ENCODE measurements around the gene RBM28.
"Not testable (repeated sequence)": the region's sequence is repeated elsewhere in the genome, so short reads cannot be mapped to it uniquely, and the experiment has no call there.

The RBM28 gene

DNA sequence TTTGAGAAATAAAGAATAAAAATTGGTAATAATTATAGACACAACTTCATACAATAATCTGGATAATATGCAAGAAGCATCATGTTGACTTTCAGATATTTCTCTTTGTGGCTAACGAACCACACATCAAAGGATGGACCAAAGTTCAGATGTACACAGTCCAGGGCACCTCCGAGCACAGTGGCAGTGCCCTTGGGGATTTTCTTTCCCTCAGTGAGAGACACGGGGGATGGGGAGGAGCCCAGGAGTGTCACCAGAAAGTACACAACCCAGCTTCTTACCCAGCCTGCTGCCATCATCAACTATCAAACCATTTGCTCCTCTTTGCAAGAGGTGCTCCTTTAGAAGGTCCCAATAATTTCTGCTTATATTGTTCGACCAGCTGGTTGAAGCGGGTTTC is 33.2 kb downstream of the RBM28 start:
- Histone ChIP-seq H3K79me2 (ENCODE audit: control insufficient read depth, insufficient read depth, low read length, unreplicated experiment) (no peaks in the 10 kb centered on the region), H3K4me3 (ENCODE audit: low read depth, low read length) (no peak overlapping the region), H2AFZ (ENCODE audit: low read length, unreplicated experiment) (no peak overlapping the region), H3K36me3 (ENCODE audit: insufficient read depth, low read length) (peaks cover 28% of the 10 kb centered on the region; the same call in 1 of the 2 replicates), H3K27me3 (ENCODE audit: insufficient read depth, low read length) (no peaks in the 10 kb centered on the region), H3K27ac (ENCODE audit: low read depth, low read length) (no peak overlapping the region), H3K4me1 (ENCODE audit: control insufficient read depth, insufficient read depth, low read length, unreplicated experiment) (peaks cover 7% of the 10 kb centered on the region)

DNA sequence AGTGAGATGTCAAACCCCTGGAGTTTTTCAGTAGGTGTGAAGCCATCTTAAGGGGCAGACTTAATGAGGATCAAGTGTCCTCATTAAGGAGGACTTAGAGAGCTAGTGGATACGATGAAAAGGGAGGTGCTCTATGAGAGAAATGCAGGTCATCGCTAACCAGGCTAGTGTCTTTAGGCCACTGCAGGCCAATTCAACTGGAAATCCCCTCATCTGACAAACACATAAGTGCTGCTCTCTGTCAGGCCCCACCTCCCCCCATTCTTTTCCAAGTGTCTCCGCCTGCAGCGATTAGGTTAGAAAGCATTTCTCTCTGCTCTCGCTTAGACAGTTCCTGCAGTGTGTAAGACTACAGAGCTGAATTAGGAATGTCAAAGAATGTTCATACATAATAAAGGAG is 33.7 kb downstream of the RBM28 start:
- H2AFZ ChIP-seq (ENCODE audit: low read length, unreplicated experiment): no peak overlapping the region
- H3K4me3 ChIP-seq (ENCODE audit: low read depth, low read length): no peak overlapping the region
- no peak overlapping the region for H3K27ac ChIP-seq (ENCODE audit: low read depth, low read length)
- H3K27me3 ChIP-seq (ENCODE audit: insufficient read depth, low read length): no peaks in the 10 kb centered on the region
- no peaks in the 10 kb centered on the region for H3K79me2 ChIP-seq (ENCODE audit: control insufficient read depth, insufficient read depth, low read length, unreplicated experiment)
- H3K4me1 ChIP-seq (ENCODE audit: control insufficient read depth, insufficient read depth, low read length, unreplicated experiment): peaks cover 7% of the 10 kb centered on the region
- peaks cover 25% of the 10 kb centered on the region; the same call in 1 of the 2 replicates for H3K36me3 ChIP-seq (ENCODE audit: insufficient read depth, low read length)

DNA sequence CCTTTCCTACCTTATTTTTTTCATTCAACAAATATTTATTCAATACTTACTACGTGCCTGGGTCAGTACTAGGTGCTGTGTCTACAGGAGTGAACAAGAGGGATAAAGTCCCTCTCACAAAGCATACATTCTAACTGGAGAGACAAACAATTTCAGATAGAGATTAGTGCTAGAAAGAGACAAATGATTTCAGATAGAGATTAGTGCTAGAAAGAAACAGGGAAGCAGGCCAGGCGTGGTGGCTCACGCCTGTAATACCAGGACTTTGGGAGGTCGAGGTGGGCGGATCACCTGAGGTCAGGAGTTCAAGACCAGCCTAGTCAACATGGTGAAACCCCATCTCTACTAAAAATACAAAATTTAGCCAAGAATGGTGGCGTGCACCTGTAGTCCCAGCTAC is 34.6 kb downstream of the RBM28 start:
- Histone ChIP-seq H3K4me3 (ENCODE audit: low read depth, low read length) (no peak overlapping the region), H3K79me2 (ENCODE audit: control insufficient read depth, insufficient read depth, low read length, unreplicated experiment) (no peaks in the 10 kb centered on the region), H3K4me1 (ENCODE audit: control insufficient read depth, insufficient read depth, low read length, unreplicated experiment) (peaks cover 7% of the 10 kb centered on the region), H2AFZ (ENCODE audit: low read length, unreplicated experiment) (no peak overlapping the region), H3K27ac (ENCODE audit: low read depth, low read length) (no peak overlapping the region), H3K36me3 (ENCODE audit: insufficient read depth, low read length) (peaks cover 18% of the 10 kb centered on the region; the same call in 1 of the 2 replicates), H3K27me3 (ENCODE audit: insufficient read depth, low read length) (no peaks in the 10 kb centered on the region)

DNA sequence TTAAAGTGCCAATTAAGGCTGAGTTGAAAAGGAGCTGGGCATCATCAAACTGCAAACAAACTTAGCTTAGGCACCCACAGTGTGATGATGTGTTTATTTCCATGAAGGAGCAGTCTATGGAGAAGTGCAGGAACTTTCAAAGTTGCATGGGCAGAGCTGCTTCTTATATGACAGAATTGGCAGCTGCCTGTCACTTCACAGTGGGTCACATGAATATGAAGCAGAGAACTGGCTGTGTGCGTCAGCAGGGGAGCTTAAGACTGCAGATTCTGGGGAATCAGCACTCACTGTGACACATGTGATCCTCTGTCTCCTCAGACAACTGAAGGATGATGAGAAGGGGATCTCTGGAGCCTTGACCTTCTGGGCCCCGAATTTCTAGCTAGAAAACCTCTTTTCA is 36.6 kb downstream of the RBM28 start:
- Histone ChIP-seq H3K27me3 (ENCODE audit: insufficient read depth, low read length) (no peaks in the 10 kb centered on the region), H3K4me1 (ENCODE audit: control insufficient read depth, insufficient read depth, low read length, unreplicated experiment) (peaks cover 7% of the 10 kb centered on the region), H3K4me3 (ENCODE audit: low read depth, low read length) (no peak overlapping the region), H3K79me2 (ENCODE audit: control insufficient read depth, insufficient read depth, low read length, unreplicated experiment) (no peaks in the 10 kb centered on the region), H2AFZ (ENCODE audit: low read length, unreplicated experiment) (no peak overlapping the region), H3K36me3 (ENCODE audit: insufficient read depth, low read length) (peaks cover 8% of the 10 kb centered on the region; the same call in 1 of the 2 replicates), H3K27ac (ENCODE audit: low read depth, low read length) (no peak overlapping the region)

DNA sequence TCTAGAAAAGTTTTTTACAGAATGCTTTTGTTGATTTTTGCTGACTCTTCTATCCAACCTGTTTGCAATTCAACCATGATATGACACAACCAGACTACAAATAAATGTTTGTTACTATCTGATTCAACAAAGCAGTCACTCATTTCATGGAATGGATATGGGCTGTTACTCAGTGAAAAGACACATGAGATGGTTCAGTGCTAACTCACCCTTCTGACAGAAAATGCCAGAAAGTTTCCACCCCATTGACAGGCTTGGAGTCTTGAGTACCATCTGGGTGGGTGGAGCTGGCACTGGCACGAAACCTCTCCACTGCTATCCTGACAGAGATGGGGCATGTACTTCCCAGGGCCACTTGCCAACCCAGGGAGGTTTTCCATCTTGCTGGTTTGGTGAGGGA is 39.5 kb downstream of the RBM28 start:
- no peak overlapping the region for H3K27ac ChIP-seq (ENCODE audit: low read depth, low read length)
- H3K4me3 ChIP-seq (ENCODE audit: low read depth, low read length): no peak overlapping the region
- H2AFZ ChIP-seq (ENCODE audit: low read length, unreplicated experiment): no peak overlapping the region
- 0 out of 2 replicates have a peak, but pooled peaks cover 3% of the 10 kb centered on the region for H3K36me3 ChIP-seq (ENCODE audit: insufficient read depth, low read length)
- H3K4me1 ChIP-seq (ENCODE audit: control insufficient read depth, insufficient read depth, low read length, unreplicated experiment): no peaks in the 10 kb centered on the region
- no peaks in the 10 kb centered on the region for H3K79me2 ChIP-seq (ENCODE audit: control insufficient read depth, insufficient read depth, low read length, unreplicated experiment)
- no peaks in the 10 kb centered on the region for H3K27me3 ChIP-seq (ENCODE audit: insufficient read depth, low read length)

DNA sequence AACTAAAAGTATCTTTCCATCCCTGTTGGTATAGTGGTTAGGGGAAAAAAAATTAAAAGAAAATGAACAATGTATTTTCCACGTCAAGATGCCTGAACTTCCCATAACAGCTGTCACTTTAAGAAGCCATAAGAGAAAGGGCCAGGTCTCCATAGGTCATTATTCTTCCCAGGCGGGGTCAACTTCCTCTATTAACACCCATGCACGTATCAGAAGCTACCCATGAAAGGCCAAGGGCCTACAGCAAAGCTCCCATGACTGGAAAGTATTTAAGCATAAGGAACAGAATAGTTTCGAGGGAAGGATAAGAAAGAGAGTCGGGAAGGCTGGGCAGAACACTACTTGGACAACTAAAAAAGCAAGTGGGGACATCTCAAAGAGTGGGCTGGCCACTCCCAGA is 40.1 kb downstream of the RBM28 start:
- Histone ChIP-seq H3K36me3 (ENCODE audit: insufficient read depth, low read length) (no peaks in the 10 kb centered on the region), H2AFZ (ENCODE audit: low read length, unreplicated experiment) (no peak overlapping the region)

DNA sequence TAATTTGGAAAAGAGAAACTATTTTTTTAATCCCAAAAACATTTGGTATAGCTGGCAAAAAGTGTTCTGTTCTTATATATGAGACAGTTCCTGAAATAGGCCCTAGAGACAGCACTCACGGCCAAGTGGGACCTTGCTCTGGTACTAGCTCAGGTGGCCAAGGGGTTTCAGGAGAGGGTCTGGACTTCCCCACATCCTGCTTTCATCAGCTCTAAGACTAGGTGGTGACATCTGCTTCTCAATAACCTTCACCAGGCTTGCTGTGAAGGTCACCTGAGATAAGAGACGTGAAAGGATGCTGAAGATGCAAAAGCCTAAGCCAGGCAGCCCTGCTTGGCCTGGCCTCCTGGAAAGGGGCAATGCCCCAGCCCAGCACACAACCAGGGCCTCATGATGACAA is 40.6 kb downstream of the RBM28 start:
- H3K79me2 ChIP-seq (ENCODE audit: control insufficient read depth, insufficient read depth, low read length, unreplicated experiment): no peaks in the 10 kb centered on the region
- no peaks in the 10 kb centered on the region for H3K27me3 ChIP-seq (ENCODE audit: insufficient read depth, low read length)
- no peak overlapping the region for H3K4me3 ChIP-seq (ENCODE audit: low read depth, low read length)
- H3K36me3 ChIP-seq (ENCODE audit: insufficient read depth, low read length): no peaks in the 10 kb centered on the region
- H3K4me1 ChIP-seq (ENCODE audit: control insufficient read depth, insufficient read depth, low read length, unreplicated experiment): no peaks in the 10 kb centered on the region
- H3K27ac ChIP-seq (ENCODE audit: low read depth, low read length): no peak overlapping the region
- H2AFZ ChIP-seq (ENCODE audit: low read length, unreplicated experiment): no peak overlapping the region

More for the DNA sequence above, 40.1 kb downstream of the RBM28 start:
- Histone ChIP-seq H3K79me2 (ENCODE audit: control insufficient read depth, insufficient read depth, low read length, unreplicated experiment) (no peaks in the 10 kb centered on the region), H3K27me3 (ENCODE audit: insufficient read depth, low read length) (no peaks in the 10 kb centered on the region), H3K4me3 (ENCODE audit: low read depth, low read length) (no peak overlapping the region), H3K4me1 (ENCODE audit: control insufficient read depth, insufficient read depth, low read length, unreplicated experiment) (no peaks in the 10 kb centered on the region), H3K27ac (ENCODE audit: low read depth, low read length) (no peak overlapping the region)

DNA sequence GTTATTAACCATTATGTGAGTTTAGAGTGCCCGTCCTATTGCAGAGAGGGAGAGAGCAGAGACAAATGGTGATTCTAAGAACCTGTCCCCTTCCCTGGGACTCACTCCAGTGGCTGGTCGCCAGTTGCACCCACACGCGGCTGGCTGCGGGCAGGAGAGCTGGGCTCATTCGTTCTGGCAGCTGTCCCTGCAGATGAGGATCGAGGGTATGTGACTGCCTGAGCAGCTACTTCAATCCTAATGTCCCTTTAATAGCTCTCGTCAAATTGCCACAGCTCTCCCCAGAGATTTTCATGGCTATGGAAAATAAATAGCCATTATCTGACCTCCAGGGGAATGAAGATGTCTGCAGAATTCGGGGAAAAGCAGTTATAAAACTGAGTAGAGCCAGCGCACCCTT is 41.6 kb downstream of the RBM28 start:
- Histone ChIP-seq H3K27me3 (ENCODE audit: insufficient read depth, low read length) (no peaks in the 10 kb centered on the region), H2AFZ (ENCODE audit: low read length, unreplicated experiment) (no peak overlapping the region), H3K79me2 (ENCODE audit: control insufficient read depth, insufficient read depth, low read length, unreplicated experiment) (no peaks in the 10 kb centered on the region), H3K4me1 (ENCODE audit: control insufficient read depth, insufficient read depth, low read length, unreplicated experiment) (no peaks in the 10 kb centered on the region), H3K27ac (ENCODE audit: low read depth, low read length) (no peak overlapping the region), H3K4me3 (ENCODE audit: low read depth, low read length) (no peak overlapping the region), H3K36me3 (ENCODE audit: insufficient read depth, low read length) (no peaks in the 10 kb centered on the region)

DNA sequence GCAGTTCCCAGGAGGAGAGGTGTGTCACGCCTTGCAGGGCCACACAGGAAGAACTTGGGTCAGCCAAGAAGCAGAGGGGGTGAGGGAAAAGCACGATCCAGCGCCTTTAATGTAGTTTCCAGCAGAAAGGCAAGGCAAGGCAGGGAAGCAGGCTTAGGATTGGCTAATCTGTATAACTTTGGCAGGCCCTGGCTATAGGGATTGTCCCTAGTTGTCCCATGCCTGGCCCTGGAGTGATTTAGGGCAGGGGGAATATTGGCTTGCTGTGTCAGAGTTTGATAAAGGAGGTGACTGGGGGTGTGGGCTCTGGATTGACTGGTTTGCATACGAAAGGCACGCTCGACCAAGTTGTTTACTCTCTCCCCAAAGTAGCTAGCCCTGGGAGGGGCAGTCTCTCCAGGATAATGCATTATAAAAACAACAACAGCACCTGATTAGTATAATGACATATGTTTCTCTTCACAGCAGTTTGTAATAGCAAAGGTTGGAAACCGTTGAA is 44.5 kb downstream of the RBM28 start:
- Histone ChIP-seq H3K27ac (ENCODE audit: low read depth, low read length) (no peak overlapping the region), H3K79me2 (ENCODE audit: control insufficient read depth, insufficient read depth, low read length, unreplicated experiment) (no peaks in the 10 kb centered on the region), H3K4me1 (ENCODE audit: control insufficient read depth, insufficient read depth, low read length, unreplicated experiment) (no peaks in the 10 kb centered on the region), H3K27me3 (ENCODE audit: insufficient read depth, low read length) (no peaks in the 10 kb centered on the region), H3K36me3 (ENCODE audit: insufficient read depth, low read length) (no peaks in the 10 kb centered on the region), H2AFZ (ENCODE audit: low read length, unreplicated experiment) (no peak overlapping the region), H3K4me3 (ENCODE audit: low read depth, low read length) (no peak overlapping the region)

DNA sequence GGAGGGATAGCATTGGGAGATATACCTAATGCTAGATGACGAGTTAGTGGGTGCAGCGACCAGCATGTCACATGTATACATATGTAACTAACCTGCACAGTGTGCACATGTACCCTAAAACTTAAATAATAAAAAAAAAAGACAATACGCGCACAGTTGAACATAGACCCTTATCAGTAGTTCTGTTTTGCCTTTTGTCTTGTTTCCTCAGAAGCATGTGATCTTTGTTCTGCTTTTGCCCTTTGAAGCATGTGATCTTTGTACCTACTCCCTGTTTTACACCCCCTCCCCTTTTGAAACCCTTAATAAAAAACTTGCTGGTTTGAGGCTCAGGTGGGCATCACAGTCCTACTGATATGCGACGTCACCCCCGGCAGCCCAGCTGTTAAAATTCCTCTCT is 45.7 kb downstream of the RBM28 start:
- not testable (repeated sequence) for H3K27ac ChIP-seq (ENCODE audit: low read depth, low read length); H3K36me3 ChIP-seq (ENCODE audit: insufficient read depth, low read length); H3K4me1 ChIP-seq (ENCODE audit: control insufficient read depth, insufficient read depth, low read length, unreplicated experiment); H3K4me3 ChIP-seq (ENCODE audit: low read depth, low read length); H2AFZ ChIP-seq (ENCODE audit: low read length, unreplicated experiment); H3K79me2 ChIP-seq (ENCODE audit: control insufficient read depth, insufficient read depth, low read length, unreplicated experiment); H3K27me3 ChIP-seq (ENCODE audit: insufficient read depth, low read length)

DNA sequence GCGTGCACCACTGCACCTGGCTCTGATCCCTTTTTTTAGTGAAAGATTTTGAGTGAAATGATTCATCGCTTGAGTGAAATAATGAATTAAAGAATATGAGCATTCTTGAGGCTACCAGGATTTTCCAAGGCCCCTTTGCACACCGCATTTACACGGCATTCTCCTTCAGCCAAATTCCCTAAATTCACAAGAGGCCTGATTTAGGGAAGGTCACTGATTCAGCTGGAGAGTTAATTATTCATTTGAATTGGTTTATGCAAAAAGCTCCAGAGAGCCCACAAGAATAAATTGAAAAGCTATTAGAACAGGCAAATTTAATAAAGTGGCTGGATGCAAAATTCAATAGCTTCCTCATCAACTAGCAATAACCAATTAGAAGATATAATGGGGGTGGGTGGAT is 56.2 kb downstream of the RBM28 start:
- H3K36me3 ChIP-seq (ENCODE audit: insufficient read depth, low read length): peaks cover 5% of the 10 kb centered on the region; the same call in 1 of the 2 replicates
- H2AFZ ChIP-seq (ENCODE audit: low read length, unreplicated experiment): no peak overlapping the region
- H3K4me3 ChIP-seq (ENCODE audit: low read depth, low read length): no peak overlapping the region
- H3K27me3 ChIP-seq (ENCODE audit: insufficient read depth, low read length): no peaks in the 10 kb centered on the region
- H3K79me2 ChIP-seq (ENCODE audit: control insufficient read depth, insufficient read depth, low read length, unreplicated experiment): no peaks in the 10 kb centered on the region
- H3K27ac ChIP-seq (ENCODE audit: low read depth, low read length): no peak overlapping the region
- no peaks in the 10 kb centered on the region for H3K4me1 ChIP-seq (ENCODE audit: control insufficient read depth, insufficient read depth, low read length, unreplicated experiment)

Data from ACC112 (cell line).